Measurements from ENCODE around the gene AFF4. TPM values are rescaled to one million over a fixed set of nuclear protein-coding genes. Genes with fewer than 3 reads are reported as not detected.

AFF4 gene
- total RNA-seq, 1 donor from 2014 or later: 25.8 TPM

- H3K36me3 ChIP-seq (ENCODE audit: control insufficient read depth, insufficient read depth, low read length): no peaks in the 10 kb centered on the region
- H3K4me3 ChIP-seq (ENCODE audit: low read depth, low read length): no peak overlapping the region
- DNase-seq (ENCODE audit: low read depth): no peak
- no peak for TF ChIP-seq CTCF (IDR thresholded peaks at IDR 0.05; ENCODE audit: insufficient read depth, low read length, severe bottlenecking)
- H3K27me3 ChIP-seq (ENCODE audit: control insufficient read depth, insufficient read depth, low read length): no peaks in the 10 kb centered on the region
- FAIRE-seq: no peak
Observed at GRCh38 chr5:132840896-132841295, 122.5 kb downstream of the AFF4 start.

- FAIRE-seq: no peak
- Histone ChIP-seq H3K36me3 (ENCODE audit: control insufficient read depth, insufficient read depth, low read length) (no peaks in the 10 kb centered on the region), H3K27me3 (ENCODE audit: control insufficient read depth, insufficient read depth, low read length) (no peaks in the 10 kb centered on the region), H3K4me3 (ENCODE audit: low read depth, low read length) (no peak overlapping the region)
- DNase-seq (ENCODE audit: low read depth): no peak
- TF ChIP-seq CTCF (IDR thresholded peaks at IDR 0.05; ENCODE audit: insufficient read depth, low read length, severe bottlenecking): no peak
Observed at GRCh38 chr5:132840313-132840712, 123.1 kb downstream of the AFF4 start.

- Histone ChIP-seq H3K27me3 (ENCODE audit: control insufficient read depth, insufficient read depth, low read length) (no peaks in the 10 kb centered on the region), H3K4me3 (ENCODE audit: low read depth, low read length) (no peak overlapping the region), H3K36me3 (ENCODE audit: control insufficient read depth, insufficient read depth, low read length) (no peaks in the 10 kb centered on the region)
- no peak for TF ChIP-seq CTCF (IDR thresholded peaks at IDR 0.05; ENCODE audit: insufficient read depth, low read length, severe bottlenecking)
- FAIRE-seq (no peak), DNase-seq (ENCODE audit: low read depth) (peak; percentile 56)
Observed at GRCh38 chr5:132839426-132840301, 123.8 kb downstream of the AFF4 start.

GRCh38 chr5:132838516-132839282, 124.7 kb downstream of the AFF4 start:
- Histone ChIP-seq H3K36me3 (ENCODE audit: control insufficient read depth, insufficient read depth, low read length) (no peaks in the 10 kb centered on the region), H3K27me3 (ENCODE audit: control insufficient read depth, insufficient read depth, low read length) (no peaks in the 10 kb centered on the region), H3K4me3 (ENCODE audit: low read depth, low read length) (no peak overlapping the region)
- no peak for TF ChIP-seq CTCF (IDR thresholded peaks at IDR 0.05; ENCODE audit: insufficient read depth, low read length, severe bottlenecking)
- FAIRE-seq (no peak), DNase-seq (ENCODE audit: low read depth) (no peak)

GRCh38 chr5:132837868-132838267, 125.6 kb downstream of the AFF4 start:
- Histone ChIP-seq H3K27me3 (ENCODE audit: control insufficient read depth, insufficient read depth, low read length) (no peaks in the 10 kb centered on the region), H3K4me3 (ENCODE audit: low read depth, low read length) (no peak overlapping the region), H3K36me3 (ENCODE audit: control insufficient read depth, insufficient read depth, low read length) (no peaks in the 10 kb centered on the region)
- FAIRE-seq: no peak
- TF ChIP-seq CTCF (IDR thresholded peaks at IDR 0.05; ENCODE audit: insufficient read depth, low read length, severe bottlenecking): no peak
- DNase-seq (ENCODE audit: low read depth): no peak

Measured in bronchial epithelial cell (primary cell).